Esophagus muscularis mucosa (tissue), 4 donors: ENCODE data around the gene SNTB2.

Experiments used
- EP300 ChIP-seq: sonication (generic); formaldehyde crosslinking; IDR thresholded peaks from one replicate; pipeline ENCODE4 v1.6.1; 2017; ENCODE audit warnings: antibody characterized with exemption
- POLR2A ChIP-seq: fragments of 450-650 bp; IDR thresholded peaks from one replicate; pipeline ENCODE4 v1.6.1; 2017; ENCODE audit warnings: antibody characterized with exemption, moderate library complexity, mild to moderate bottlenecking, low read depth
- TF ChIP-seq, protein P1 (sequence below), 3 experiments: fragments of 200-600 bp in 2 of 3; fragments of 450-650 bp in 1 of 3; sonication (generic) in 2 of 3; IDR thresholded peaks; one replicate each; pipeline ENCODE4 v1.5.1; 2017 to 2019; ENCODE audit warnings: antibody characterized with exemption in 3 of 3, mild to moderate bottlenecking in 2 of 3, moderate library complexity in 1 of 3

- TF ChIP-seq, protein P1, sequence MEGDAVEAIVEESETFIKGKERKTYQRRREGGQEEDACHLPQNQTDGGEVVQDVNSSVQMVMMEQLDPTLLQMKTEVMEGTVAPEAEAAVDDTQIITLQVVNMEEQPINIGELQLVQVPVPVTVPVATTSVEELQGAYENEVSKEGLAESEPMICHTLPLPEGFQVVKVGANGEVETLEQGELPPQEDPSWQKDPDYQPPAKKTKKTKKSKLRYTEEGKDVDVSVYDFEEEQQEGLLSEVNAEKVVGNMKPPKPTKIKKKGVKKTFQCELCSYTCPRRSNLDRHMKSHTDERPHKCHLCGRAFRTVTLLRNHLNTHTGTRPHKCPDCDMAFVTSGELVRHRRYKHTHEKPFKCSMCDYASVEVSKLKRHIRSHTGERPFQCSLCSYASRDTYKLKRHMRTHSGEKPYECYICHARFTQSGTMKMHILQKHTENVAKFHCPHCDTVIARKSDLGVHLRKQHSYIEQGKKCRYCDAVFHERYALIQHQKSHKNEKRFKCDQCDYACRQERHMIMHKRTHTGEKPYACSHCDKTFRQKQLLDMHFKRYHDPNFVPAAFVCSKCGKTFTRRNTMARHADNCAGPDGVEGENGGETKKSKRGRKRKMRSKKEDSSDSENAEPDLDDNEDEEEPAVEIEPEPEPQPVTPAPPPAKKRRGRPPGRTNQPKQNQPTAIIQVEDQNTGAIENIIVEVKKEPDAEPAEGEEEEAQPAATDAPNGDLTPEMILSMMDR (IDR thresholded peaks at IDR 0.05), result no peak
- TF ChIP-seq EP300, result no peak
- TF ChIP-seq POLR2A, result no peak
Measured at GRCh38 chr16:69166946-69167930, 19.7 kb upstream of the SNTB2 start.
